ENCODE measurements around the gene PTPRT.

DNA sequence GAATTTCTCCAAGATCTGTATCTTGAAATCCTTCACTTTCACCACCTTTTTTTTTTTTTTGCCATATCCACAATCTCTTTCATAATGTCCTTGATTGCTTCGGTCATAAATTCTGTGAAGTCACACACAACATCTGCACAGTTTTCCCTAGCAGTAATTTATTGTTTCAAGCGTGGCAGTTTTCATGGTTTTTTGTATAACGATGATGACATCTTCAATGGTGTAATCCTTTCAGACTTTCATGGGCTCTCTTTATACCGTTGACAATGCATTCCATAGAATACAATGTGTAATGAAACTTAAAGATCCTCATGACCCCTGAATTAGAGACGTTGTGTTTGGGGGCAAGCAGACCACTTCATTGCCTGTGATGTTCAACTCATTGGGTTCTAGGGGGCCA lies 693.1 kb downstream of the PTPRT start:
- TF ChIP-seq POLR2AphosphoS5 (IDR thresholded peaks at IDR 0.05; ENCODE audit: borderline replicate concordance, low read depth, low read length) (no peak), EZH2 (IDR thresholded peaks at IDR 0.05) (no peak)
